ENCODE data around the gene VIPR1. TPM values are rescaled to one million over a fixed set of nuclear protein-coding genes. Genes with fewer than 3 reads are reported as not detected.

VIPR1 gene
- total RNA-seq, 4 donors from 2014 or later, result 2.4 to 17.3 (median 10.4) TPM

DNA sequence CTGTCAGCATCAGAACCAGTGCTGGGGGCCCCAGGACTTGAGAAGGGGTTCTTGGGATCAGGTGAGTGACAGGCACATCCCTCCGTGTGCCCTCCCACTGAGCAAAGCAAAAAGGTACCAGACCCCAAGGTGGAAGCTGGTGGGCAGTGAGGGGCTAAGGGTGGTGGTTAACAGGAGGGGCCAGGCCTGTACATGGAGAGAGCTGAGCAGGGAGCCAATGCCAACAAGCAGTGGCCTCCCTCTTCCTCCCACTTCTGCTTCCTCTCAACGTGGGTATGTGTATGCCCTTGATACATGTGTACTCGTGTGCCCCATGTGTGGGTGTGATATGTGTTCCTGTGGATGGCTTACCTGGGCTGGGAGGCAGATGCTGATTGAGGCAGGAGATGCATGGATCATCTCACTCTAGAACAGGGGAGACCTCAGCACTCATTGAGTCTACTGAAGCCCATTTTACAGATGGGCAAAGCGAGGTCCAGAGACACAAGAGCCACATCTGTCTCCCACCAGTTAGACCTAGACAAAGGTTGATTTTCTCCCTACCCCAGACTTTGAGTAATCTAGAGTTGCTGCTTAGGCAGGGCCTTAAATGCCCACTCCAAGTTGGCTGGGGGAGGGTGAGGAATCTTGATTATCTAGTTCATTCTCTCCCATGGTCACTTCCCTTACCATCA, 945 bp downstream of the VIPR1 start:
- Histone ChIP-seq H3K4me1 (peaks cover 0 to 23% (median 12%) of the 10 kb centered on the region in 4 donors), H3K9me3 (no peaks in the 10 kb centered on the region), H3K4me3 (peak overlapping the region in 3 of 4 donors; percentile 28 to 60 (median 48)), H3K36me3 (no peaks in the 10 kb centered on the region), H3K27ac (peak overlapping the region in 1 of 4 donors; percentile 67), H3K27me3 (peaks cover 0 to 40% of the 10 kb centered on the region in 2 donors)
- TF ChIP-seq, protein P1, sequence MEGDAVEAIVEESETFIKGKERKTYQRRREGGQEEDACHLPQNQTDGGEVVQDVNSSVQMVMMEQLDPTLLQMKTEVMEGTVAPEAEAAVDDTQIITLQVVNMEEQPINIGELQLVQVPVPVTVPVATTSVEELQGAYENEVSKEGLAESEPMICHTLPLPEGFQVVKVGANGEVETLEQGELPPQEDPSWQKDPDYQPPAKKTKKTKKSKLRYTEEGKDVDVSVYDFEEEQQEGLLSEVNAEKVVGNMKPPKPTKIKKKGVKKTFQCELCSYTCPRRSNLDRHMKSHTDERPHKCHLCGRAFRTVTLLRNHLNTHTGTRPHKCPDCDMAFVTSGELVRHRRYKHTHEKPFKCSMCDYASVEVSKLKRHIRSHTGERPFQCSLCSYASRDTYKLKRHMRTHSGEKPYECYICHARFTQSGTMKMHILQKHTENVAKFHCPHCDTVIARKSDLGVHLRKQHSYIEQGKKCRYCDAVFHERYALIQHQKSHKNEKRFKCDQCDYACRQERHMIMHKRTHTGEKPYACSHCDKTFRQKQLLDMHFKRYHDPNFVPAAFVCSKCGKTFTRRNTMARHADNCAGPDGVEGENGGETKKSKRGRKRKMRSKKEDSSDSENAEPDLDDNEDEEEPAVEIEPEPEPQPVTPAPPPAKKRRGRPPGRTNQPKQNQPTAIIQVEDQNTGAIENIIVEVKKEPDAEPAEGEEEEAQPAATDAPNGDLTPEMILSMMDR (IDR thresholded peaks at IDR 0.05), result no peak
- TF ChIP-seq POLR2A (IDR thresholded peaks at IDR 0.05) (no peak), EP300 (IDR thresholded peaks at IDR 0.05) (no peak)
- WGBS, 2 donors, result 52 to 56% methylated on average over 4 of the region's 4 CpGs
- DNase-seq (ENCODE audit: low spot score in 2 of 2), result no peak

DNA sequence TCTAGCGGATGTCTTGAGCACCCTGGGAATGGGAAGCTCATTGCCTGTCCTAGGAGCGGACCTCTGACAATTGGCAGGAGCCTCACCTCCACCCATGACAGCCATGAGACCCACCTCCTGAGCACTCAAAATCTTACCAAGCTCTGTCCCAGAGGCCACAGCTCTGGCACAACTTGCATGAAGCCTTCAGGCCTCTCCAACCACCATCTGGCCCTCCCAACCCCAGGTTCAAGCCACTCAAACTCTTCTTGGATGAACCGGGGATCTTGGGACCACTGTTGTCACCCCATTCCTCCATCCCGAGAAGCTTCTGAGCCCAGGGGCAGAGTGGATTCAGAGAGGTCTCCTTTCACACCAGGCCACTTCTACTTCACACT, 1.5 kb downstream of the VIPR1 start:
- peaks cover 0 to 23% (median 12%) of the 10 kb centered on the region in 4 donors for H3K4me1 ChIP-seq
- H3K27ac ChIP-seq, result peak overlapping the region in 1 of 4 donors; percentile 56
- no peaks in the 10 kb centered on the region for H3K36me3 ChIP-seq
- peak overlapping the region in 1 of 4 donors; percentile 60 for H3K4me3 ChIP-seq
- peaks cover 0 to 40% of the 10 kb centered on the region in 2 donors for H3K27me3 ChIP-seq
- no peak for DNase-seq (ENCODE audit: low spot score in 2 of 2)
- 93 to 95% methylated on average over 4 of the region's 4 CpGs for WGBS, 2 donors
- H3K9me3 ChIP-seq, result no peaks in the 10 kb centered on the region
- TF ChIP-seq POLR2A (IDR thresholded peaks at IDR 0.05), result no peak
- TF ChIP-seq, protein P1 (IDR thresholded peaks at IDR 0.05), result no peak
- no peak for TF ChIP-seq EP300 (IDR thresholded peaks at IDR 0.05)

DNA sequence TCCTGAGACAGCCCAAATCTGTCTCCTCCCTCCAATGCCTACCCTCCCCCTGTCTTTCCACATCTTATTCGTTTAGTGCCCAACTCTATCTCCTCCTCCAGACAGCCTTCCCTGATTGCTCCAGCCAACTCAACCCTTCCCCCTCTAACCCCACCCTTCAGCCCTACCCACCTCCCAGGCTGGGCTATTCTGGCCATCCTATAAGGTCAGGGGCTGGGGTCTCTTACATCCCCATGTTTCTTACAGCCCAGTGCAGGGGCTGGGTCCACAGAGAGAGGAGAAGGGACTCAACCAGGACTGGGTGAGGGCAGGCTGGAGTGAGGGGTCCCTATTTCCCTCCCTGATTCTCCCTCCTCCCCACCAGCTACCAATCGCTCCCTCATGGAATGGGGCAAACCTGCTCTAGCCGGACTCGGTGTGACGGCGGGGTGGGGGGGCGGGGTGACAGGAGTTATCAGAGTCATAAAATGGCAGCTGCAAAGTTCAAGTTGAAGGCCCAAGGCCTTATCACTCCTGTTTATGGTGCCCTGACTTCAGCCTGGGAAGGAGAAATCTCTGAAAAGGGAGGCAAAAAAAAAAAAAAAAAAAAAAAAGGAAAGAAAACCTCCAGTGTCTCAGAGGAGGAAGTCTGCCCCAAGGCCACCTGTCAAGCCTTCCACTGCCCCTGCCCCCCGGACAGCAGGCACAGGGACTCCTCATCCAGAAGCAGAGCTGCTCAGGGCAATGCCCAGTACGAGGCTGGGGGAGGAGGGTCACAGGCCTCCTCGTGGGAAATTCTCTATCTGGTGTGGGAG, 2.1 kb downstream of the VIPR1 start:
- H3K4me1 ChIP-seq, result peaks cover 0 to 23% (median 12%) of the 10 kb centered on the region in 4 donors
- no peaks in the 10 kb centered on the region for H3K36me3 ChIP-seq
- H3K9me3 ChIP-seq, result no peaks in the 10 kb centered on the region
- peaks cover 0 to 38% of the 10 kb centered on the region in 2 donors for H3K27me3 ChIP-seq
- DNase-seq (ENCODE audit: low spot score in 2 of 2), result no peak
- no peak for TF ChIP-seq EP300 (IDR thresholded peaks at IDR 0.05)
- no peak for TF ChIP-seq POLR2A (IDR thresholded peaks at IDR 0.05)
- TF ChIP-seq, protein P1 (IDR thresholded peaks at IDR 0.05), result no peak
- H3K27ac ChIP-seq, result peak overlapping the region in 1 of 4 donors; percentile 62
- H3K4me3 ChIP-seq, result no peak overlapping the region
- 70 to 76% methylated on average over 10 of the region's 10 CpGs for WGBS, 2 donors

DNA sequence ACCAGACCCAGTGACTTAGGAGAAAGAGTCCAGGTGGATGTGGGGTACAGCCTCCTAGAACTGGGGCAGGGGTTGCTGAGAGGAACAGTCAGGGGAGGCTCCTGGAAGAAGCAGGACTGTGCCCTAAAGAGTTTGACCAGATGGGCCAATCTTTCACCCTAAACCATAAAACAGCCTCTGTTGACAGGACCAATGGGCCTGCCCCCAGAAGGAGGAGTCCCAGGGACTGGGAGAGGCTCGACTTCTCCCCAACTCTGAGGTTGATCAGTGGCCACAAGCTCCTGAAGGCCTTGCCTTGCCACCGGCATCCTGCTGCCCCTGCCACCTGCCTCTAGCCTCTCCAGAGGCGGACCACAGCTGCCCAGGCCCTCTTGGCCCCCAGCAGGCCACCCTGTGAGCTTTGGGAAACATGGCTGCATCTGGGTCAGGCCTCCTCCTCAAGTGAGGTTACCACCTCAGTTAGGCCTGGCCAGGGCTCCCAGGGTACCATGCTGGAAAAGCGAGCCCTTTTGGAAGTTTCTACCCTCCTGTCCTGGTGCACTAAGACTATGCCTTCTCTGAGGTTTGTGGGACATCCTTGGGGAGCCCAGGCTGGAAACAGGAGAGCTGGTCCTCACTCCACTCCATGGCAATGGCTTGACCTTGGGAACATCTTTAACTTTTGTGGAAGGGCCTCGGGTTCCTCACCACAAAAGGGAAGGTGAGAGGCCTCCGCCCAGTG, 2.8 kb downstream of the VIPR1 start:
- Histone ChIP-seq H3K36me3 (no peaks in the 10 kb centered on the region), H3K4me1 (peaks cover 0 to 23% (median 12%) of the 10 kb centered on the region in 4 donors), H3K27me3 (peaks cover 0 to 30% of the 10 kb centered on the region in 2 donors), H3K27ac (peak overlapping the region in 1 of 4 donors; percentile 62), H3K4me3 (no peak overlapping the region), H3K9me3 (no peaks in the 10 kb centered on the region)
- TF ChIP-seq, protein P1 (IDR thresholded peaks at IDR 0.05), result no peak
- no peak for DNase-seq (ENCODE audit: low spot score in 2 of 2)
- 88 to 91% methylated on average over 6 of the region's 6 CpGs for whole genome bisulfite sequencing, 2 donors
